Stomach (tissue), 9 donors: ENCODE results near the gene PDZD11. TPM values are rescaled to one million over a fixed set of nuclear protein-coding genes. Genes with fewer than 3 reads are reported as not detected.

Experiments
- DNase-seq, 2 donors: peaks; one replicate each; pipeline versions ENCODE4 v3.0.0 to v3.0.0-alpha.2; 2013 to 2019
- H3K27ac ChIP-seq, 5 donors: fragments of 200-600 bp in 4 of 5; sonication (generic) in 4 of 5; one replicate each; pipeline ENCODE4 v1.5.1; 2013 to 2019; ENCODE audit warnings: mild to moderate bottlenecking in 1 of 5, moderate library complexity in 1 of 5
- H3K27me3 ChIP-seq, 3 donors: fragments of 200-600 bp; sonication (generic); one replicate each; pipeline ENCODE4 v1.5.1; 2017 to 2019; ENCODE audit warnings: mixed run types in 1 of 3
- H3K36me3 ChIP-seq, 4 donors: fragments of 200-600 bp; sonication (generic); 1 replicate in 3 of 4; 2 replicates in 1 of 4; pipeline ENCODE4 v1.5.1; 2016 to 2019
- H3K4me1 ChIP-seq, 4 donors: fragments of 200-600 bp; sonication (generic); one replicate each; pipeline ENCODE4 v1.5.1; 2016 to 2019
- H3K4me3 ChIP-seq, 4 donors: fragments of 200-600 bp; sonication (generic) in 3 of 4; one replicate each; pipeline ENCODE4 v1.5.1; 2016 to 2019; ENCODE audit warnings: mild to moderate bottlenecking in 1 of 4
- H3K9me3 ChIP-seq, 4 donors: fragments of 200-600 bp; sonication (generic); one replicate each; pipeline ENCODE4 v1.5.1; 2016 to 2019
- EP300 ChIP-seq: sonication (generic); formaldehyde crosslinking; IDR thresholded peaks from one replicate; pipeline ENCODE4 v1.6.1; 2017; ENCODE audit warnings: antibody characterized with exemption
- POLR2A ChIP-seq, 4 donors: fragments of 450-650 bp; IDR thresholded peaks; one replicate each; pipeline ENCODE4 v1.6.1; 2016; ENCODE audit warnings: antibody characterized with exemption in 4 of 4, control low read depth in 2 of 4, mild to moderate bottlenecking in 1 of 4, moderate library complexity in 1 of 4
- POLR2AphosphoS5 ChIP-seq, 3 donors: sonication (generic); formaldehyde crosslinking; IDR thresholded peaks; one replicate each; pipeline ENCODE4 v1.6.1; 2016; ENCODE audit warnings: antibody characterized with exemption in 3 of 3
- WGBS, 5 donors: extraction: QIAGEN DNeasy Blood & Tissue Kit in 3 of 5; methylation state at CpG; one replicate each; pipeline versions ENCODE4 v1.1.5 to v1.1.7; 2013 to 2018; 5-methylcytosine and 5-hydroxymethylcytosine counted together
- intact Hi-C: fragments of 100-400 bp; cut with DNase I; formaldehyde crosslinking; loops from one replicate; pipeline ENCODE4 v1.15.1; 2023; ENCODE audit warnings: low total_unique reads
- polyA plus RNA-seq, 3 donors: library from polyadenylated mRNA; stranded (reverse); fragments of 200-250 nt; gene quantifications; one replicate each; pipeline ENCODE4 v1.2.3, GENCODE V29; 2013
- total RNA-seq, 5 donors: library from RNA; depleted of rRNA; stranded (reverse); fragments of >200 nt; gene quantifications; one replicate each; pipeline versions ENCODE4 v1.1.0 to v1.2.3, GENCODE V29; 2014 to 2016
- TF ChIP-seq, protein P1 (sequence below), 7 experiments: fragments of 450-650 bp in 4 of 7; fragments of 200-600 bp in 3 of 7; sonication (generic) in 3 of 7; IDR thresholded peaks; one replicate each; pipeline ENCODE4 v1.5.1; 2016 to 2019; ENCODE audit warnings: antibody characterized with exemption in 7 of 7, control low read depth in 2 of 7, mild to moderate bottlenecking in 1 of 7
- donor health status: healthy with polysubstance abuse.
- donor health status: Bipolar disorder and iron deficiency.
- donor health status: healthy.

Gene PDZD11
- total and polyA plus RNA-seq, 8 donors = 2.3 to 172 (median 40.6) TPM

DNA sequence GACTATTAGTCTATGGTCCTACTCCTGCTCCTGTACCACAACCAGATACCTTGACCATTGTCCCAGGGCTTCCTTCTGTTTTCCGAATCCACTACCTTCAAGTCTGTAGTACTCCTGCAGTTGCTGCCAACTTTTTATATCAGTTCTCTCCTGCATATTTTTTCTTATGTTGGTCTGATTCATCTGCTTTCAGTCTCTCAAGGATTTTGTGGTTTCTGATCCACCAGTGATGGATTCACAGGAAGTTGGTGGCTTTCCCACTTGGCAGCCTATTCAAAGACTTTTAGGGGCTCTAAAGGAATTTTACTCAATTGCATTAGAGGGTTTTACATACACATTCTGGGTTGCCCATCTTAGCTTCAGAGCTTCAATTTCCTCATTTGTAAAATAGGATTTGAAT is 23.8 kb upstream of the PDZD11 start:
- Histone ChIP-seq H3K27me3 (no peaks in the 10 kb centered on the region), H3K9me3 (peaks cover 0 to 14% (median 2%) of the 10 kb centered on the region in 4 donors), H3K36me3 (no peaks in the 10 kb centered on the region), H3K27ac (no peak overlapping the region), H3K4me3 (no peak overlapping the region), H3K4me1 (no peaks in the 10 kb centered on the region)
- DNase-seq = no peak
- intact Hi-C loops = no loop called here
- no peak for TF ChIP-seq EP300
- TF ChIP-seq POLR2A (IDR thresholded peaks at IDR 0.05) = no peak
- TF ChIP-seq POLR2AphosphoS5 (IDR thresholded peaks at IDR 0.05) = no peak
- TF ChIP-seq, protein P1, sequence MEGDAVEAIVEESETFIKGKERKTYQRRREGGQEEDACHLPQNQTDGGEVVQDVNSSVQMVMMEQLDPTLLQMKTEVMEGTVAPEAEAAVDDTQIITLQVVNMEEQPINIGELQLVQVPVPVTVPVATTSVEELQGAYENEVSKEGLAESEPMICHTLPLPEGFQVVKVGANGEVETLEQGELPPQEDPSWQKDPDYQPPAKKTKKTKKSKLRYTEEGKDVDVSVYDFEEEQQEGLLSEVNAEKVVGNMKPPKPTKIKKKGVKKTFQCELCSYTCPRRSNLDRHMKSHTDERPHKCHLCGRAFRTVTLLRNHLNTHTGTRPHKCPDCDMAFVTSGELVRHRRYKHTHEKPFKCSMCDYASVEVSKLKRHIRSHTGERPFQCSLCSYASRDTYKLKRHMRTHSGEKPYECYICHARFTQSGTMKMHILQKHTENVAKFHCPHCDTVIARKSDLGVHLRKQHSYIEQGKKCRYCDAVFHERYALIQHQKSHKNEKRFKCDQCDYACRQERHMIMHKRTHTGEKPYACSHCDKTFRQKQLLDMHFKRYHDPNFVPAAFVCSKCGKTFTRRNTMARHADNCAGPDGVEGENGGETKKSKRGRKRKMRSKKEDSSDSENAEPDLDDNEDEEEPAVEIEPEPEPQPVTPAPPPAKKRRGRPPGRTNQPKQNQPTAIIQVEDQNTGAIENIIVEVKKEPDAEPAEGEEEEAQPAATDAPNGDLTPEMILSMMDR (IDR thresholded peaks at IDR 0.05) = no peak
- WGBS, 5 donors = 86 to 96% (median 88%) methylated on average over 1 of the region's 1 CpG

DNA sequence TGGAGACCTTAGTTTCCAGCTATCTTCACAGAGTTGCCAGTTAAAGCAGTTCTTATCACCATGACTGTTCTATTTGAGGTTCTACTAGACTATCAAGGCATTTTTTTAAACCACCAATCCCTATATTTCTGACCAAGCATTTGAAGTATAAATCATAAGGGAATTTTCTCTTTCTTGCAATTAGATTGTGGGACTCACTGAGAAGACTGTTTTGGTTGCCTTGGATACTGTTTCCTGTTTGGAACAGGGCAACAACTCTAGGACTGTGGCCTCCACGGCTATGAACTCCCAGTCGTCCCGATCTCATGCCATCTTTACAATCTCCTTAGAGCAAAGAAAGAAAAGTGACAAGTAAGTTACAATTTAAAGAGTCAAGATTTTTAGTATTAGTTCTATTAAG is 12.0 kb upstream of the PDZD11 start:
- H3K27me3 ChIP-seq = no peaks in the 10 kb centered on the region
- H3K36me3 ChIP-seq = no peaks in the 10 kb centered on the region
- TF ChIP-seq EP300 (no peak), POLR2AphosphoS5 (IDR thresholded peaks at IDR 0.05) (no peak), POLR2A (IDR thresholded peaks at IDR 0.05) (no peak)
- TF ChIP-seq, protein P1 (IDR thresholded peaks at IDR 0.05) = no peak
- no peak overlapping the region for H3K27ac ChIP-seq
- 50 to 73% (median 64%) methylated on average over 3 of the region's 3 CpGs for WGBS, 5 donors
- no peak for DNase-seq
- H3K9me3 ChIP-seq = no peaks in the 10 kb centered on the region
- no peaks in the 10 kb centered on the region for H3K4me1 ChIP-seq
- intact Hi-C loops = no loop called here
- no peak overlapping the region for H3K4me3 ChIP-seq

DNA sequence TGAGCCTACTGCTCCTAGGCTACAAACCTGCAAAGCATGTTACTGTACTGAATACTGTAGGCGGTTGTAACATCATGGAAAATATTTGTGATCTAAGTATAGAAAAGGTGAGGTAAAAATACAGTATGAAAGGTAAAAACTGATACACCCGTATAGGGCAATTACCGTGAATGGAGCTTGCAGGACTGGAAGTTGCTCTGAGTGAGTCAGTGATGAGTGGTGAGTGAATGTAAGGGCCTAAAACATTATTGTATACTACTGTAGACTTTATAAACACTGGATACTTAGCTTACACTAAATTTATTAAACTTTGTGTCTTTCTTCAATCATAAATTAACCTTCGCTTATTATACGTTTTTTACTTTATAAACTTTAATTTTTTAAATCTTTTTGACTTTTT is 3.9 kb upstream of the PDZD11 start:
- H3K4me3 ChIP-seq = no peak overlapping the region
- intact Hi-C loops = no loop called here
- H3K4me1 ChIP-seq = peaks cover 0 to 12% (median 9%) of the 10 kb centered on the region in 4 donors
- WGBS, 5 donors = 78 to 96% (median 91%) methylated on average over 5 of the region's 5 CpGs
- H3K27me3 ChIP-seq = no peaks in the 10 kb centered on the region
- H3K9me3 ChIP-seq = peaks cover 0 to 6% (median 0%) of the 10 kb centered on the region in 4 donors
- no peaks in the 10 kb centered on the region for H3K36me3 ChIP-seq
- no peak for DNase-seq
- TF ChIP-seq, protein P1 (IDR thresholded peaks at IDR 0.05) = no peak
- no peak for TF ChIP-seq POLR2A (IDR thresholded peaks at IDR 0.05)
- TF ChIP-seq POLR2AphosphoS5 (IDR thresholded peaks at IDR 0.05) = no peak
- TF ChIP-seq EP300 = no peak
- H3K27ac ChIP-seq = no peak overlapping the region

DNA sequence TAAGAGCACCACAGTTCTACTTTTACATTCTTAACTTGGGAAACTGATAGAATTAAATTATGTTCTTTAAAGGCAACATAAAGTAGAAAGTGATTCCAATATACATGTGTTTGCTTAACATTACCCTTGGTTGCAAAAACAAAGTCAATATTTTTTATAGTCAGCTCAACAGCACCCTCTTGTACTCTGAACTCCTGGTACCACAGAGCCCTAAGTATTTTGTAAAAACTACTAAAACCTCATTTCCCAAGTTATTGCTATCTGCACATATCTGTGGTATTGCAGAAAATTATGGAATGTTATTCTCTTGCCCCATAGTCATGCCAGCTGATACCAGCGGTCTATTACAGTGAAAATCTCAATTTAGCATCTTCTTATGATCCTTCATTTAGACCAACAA is 3.1 kb upstream of the PDZD11 start:
- Histone ChIP-seq H3K36me3 (peaks cover 0 to 4% (median 2%) of the 10 kb centered on the region in 4 donors), H3K27ac (no peak overlapping the region), H3K4me1 (peaks cover 0 to 12% (median 9%) of the 10 kb centered on the region in 4 donors), H3K4me3 (no peak overlapping the region), H3K9me3 (peaks cover 0 to 6% (median 0%) of the 10 kb centered on the region in 4 donors), H3K27me3 (no peaks in the 10 kb centered on the region)
- 0 to 2% (median 0%) methylated on average over 1 of the region's 1 CpG for WGBS, 5 donors
- intact Hi-C loops = no loop called here
- no peak for DNase-seq
- no peak for TF ChIP-seq POLR2AphosphoS5 (IDR thresholded peaks at IDR 0.05)
- TF ChIP-seq, protein P1 (IDR thresholded peaks at IDR 0.05) = no peak
- no peak for TF ChIP-seq EP300
- TF ChIP-seq POLR2A (IDR thresholded peaks at IDR 0.05) = no peak
